Upper lobe of left lung (tissue), 6 donors: ENCODE measurements around the gene SOSTDC1. TPM values are rescaled to one million over a fixed set of nuclear protein-coding genes. Genes with fewer than 3 reads are reported as not detected.

Experiments used
- ATAC-seq, 2 donors: fragments of 200-7000 bp; cut with Tn5 transposase; one replicate each; pipeline ENCODE4 v1.9.1; 2022; ENCODE audit warnings: mild to moderate bottlenecking in 2 of 2, moderate library complexity in 2 of 2; ENCODE audit not compliant: low FRiP score in 2 of 2
- DNase-seq, 2 donors: peaks; one replicate each; pipeline ENCODE4 v3.0.0-alpha.2; 2019 to 2020
- H3K27ac ChIP-seq, 4 donors: fragments of 200-600 bp; sonication (generic); one replicate each; pipeline ENCODE4 v1.5.1; 2016 to 2019
- H3K27me3 ChIP-seq, 4 donors: fragments of 200-600 bp; sonication (generic); one replicate each; pipeline ENCODE4 v1.5.1; 2017 to 2019
- H3K36me3 ChIP-seq, 4 donors: fragments of 200-600 bp; sonication (generic); one replicate each; pipeline ENCODE4 v1.5.1; 2016 to 2019
- H3K4me1 ChIP-seq, 4 donors: fragments of 200-600 bp; sonication (generic); one replicate each; pipeline ENCODE4 v1.5.1; 2018 to 2019
- H3K4me3 ChIP-seq, 4 donors: fragments of 200-600 bp; sonication (generic); one replicate each; pipeline ENCODE4 v1.5.1; 2017 to 2019; ENCODE audit warnings: mild to moderate bottlenecking in 2 of 4, moderate library complexity in 1 of 4
- H3K9me3 ChIP-seq, 4 donors: fragments of 200-600 bp; sonication (generic); one replicate each; pipeline ENCODE4 v1.5.1; 2018 to 2019
- EP300 ChIP-seq, 4 donors: sonication (generic); formaldehyde crosslinking; IDR thresholded peaks; one replicate each; pipeline ENCODE4 v1.5.1; 2017; ENCODE audit warnings: antibody characterized with exemption in 4 of 4, control low read depth in 2 of 4
- POLR2A ChIP-seq, 4 donors: fragments of 450-650 bp; IDR thresholded peaks; one replicate each; pipeline ENCODE4 v1.5.1; 2016 to 2017; ENCODE audit warnings: antibody characterized with exemption in 4 of 4, mild to moderate bottlenecking in 2 of 4
- POLR2AphosphoS5 ChIP-seq, 2 donors: sonication (generic); formaldehyde crosslinking; IDR thresholded peaks; one replicate each; pipeline ENCODE4 v1.5.1; 2017; ENCODE audit warnings: antibody characterized with exemption in 2 of 2
- WGBS, 2 donors: methylation state at CpG; one replicate each; pipeline ENCODE4 v1.1.5; 2017 to 2018; 5-methylcytosine and 5-hydroxymethylcytosine counted together
- total RNA-seq, 6 donors: library from RNA; depleted of rRNA in 4 of 6; stranded (reverse); fragments of >200 nt in 4 of 6; gene quantifications; one replicate each; pipeline versions ENCODE4 v1.1.0 to v1.2.1, GENCODE V29; 2016 to 2021
- TF ChIP-seq, protein P1 (sequence below), 6 experiments: fragments of 450-650 bp in 4 of 6; fragments of 200-600 bp in 2 of 6; sonication (generic) in 2 of 6; IDR thresholded peaks; one replicate each; pipeline ENCODE4 v1.5.1; 2016 to 2019; ENCODE audit warnings: antibody characterized with exemption in 6 of 6
- donor health status: DM: no; HTN: no; CAD: no; lungs with moderate emphysema.
- donor health status: DM: no; HTN: yes; CAD: no; lungs with severe emphysema.

SOSTDC1 gene
- total RNA-seq, 6 donors from 2014 or later = 3.1 to 37.5 (median 9.4) TPM

DNA sequence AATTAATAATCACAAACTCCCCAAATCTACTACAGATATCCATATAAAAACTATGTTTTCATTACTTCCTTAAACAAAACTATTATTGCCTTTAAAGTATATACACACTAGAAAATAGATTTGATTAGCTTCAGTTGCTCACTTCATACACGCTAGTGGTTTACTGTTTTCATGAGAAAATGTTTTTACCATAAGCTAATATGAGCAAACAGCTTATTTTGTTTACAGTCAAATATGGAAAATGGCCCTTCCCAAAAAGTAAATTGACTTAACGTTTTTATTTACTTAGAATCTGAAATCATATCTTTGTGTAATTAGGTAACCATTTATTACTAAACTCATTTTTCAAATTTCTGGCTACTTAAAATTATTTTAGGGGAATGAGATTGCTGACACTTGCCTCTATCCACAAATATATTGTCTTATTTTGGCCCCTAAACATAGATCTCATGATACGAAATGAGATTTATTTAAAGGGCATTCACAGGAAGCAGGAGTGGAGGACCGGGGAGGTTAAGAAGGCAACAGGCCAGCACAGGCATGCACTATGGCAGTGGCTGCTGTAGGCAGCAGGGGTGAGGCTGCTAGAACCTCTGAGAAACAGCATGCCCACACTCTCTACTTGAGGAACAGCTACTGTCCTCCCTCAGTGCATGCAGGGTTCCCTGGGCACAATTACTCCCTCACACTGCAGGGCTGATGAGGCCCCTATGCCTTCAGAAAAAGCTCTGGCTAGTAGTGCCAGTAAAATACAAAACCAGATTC lies 29.6 kb upstream of the SOSTDC1 start:
- Histone ChIP-seq H3K36me3 (no peaks in the 10 kb centered on the region), H3K4me1 (no peaks in the 10 kb centered on the region), H3K9me3 (no peaks in the 10 kb centered on the region), H3K4me3 (no peak overlapping the region), H3K27ac (no peak overlapping the region), H3K27me3 (no peaks in the 10 kb centered on the region)
- no peak for DNase-seq
- TF ChIP-seq, protein P1, sequence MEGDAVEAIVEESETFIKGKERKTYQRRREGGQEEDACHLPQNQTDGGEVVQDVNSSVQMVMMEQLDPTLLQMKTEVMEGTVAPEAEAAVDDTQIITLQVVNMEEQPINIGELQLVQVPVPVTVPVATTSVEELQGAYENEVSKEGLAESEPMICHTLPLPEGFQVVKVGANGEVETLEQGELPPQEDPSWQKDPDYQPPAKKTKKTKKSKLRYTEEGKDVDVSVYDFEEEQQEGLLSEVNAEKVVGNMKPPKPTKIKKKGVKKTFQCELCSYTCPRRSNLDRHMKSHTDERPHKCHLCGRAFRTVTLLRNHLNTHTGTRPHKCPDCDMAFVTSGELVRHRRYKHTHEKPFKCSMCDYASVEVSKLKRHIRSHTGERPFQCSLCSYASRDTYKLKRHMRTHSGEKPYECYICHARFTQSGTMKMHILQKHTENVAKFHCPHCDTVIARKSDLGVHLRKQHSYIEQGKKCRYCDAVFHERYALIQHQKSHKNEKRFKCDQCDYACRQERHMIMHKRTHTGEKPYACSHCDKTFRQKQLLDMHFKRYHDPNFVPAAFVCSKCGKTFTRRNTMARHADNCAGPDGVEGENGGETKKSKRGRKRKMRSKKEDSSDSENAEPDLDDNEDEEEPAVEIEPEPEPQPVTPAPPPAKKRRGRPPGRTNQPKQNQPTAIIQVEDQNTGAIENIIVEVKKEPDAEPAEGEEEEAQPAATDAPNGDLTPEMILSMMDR (IDR thresholded peaks at IDR 0.05) = no peak
- TF ChIP-seq EP300 (IDR thresholded peaks at IDR 0.05) (no peak), POLR2AphosphoS5 (IDR thresholded peaks at IDR 0.05) (no peak), POLR2A (IDR thresholded peaks at IDR 0.05) (no peak)
- ATAC-seq = peak in 1 of 2 donors; percentile 28
- 58 to 60% methylated on average over 4 of the region's 4 CpGs for WGBS, 2 donors

DNA sequence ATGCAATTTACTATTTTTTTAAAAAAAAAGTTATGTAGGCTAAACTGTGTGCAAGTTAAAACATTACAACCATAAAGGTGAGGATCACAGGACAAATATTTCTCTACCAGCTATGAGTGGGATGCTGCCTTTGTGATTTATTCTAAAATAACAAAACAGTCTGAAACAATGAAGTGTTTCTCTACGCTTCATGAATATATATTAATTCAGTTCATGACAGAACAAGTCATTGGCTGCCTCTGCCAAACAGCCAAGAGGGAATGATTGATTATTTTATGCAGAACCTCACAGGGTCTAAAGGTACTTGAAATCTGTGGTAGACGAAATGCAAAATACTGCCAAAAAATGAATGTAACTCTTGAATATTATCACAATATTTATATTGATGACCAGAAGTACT lies 29.0 kb upstream of the SOSTDC1 start:
- Histone ChIP-seq H3K27ac (no peak overlapping the region), H3K9me3 (no peaks in the 10 kb centered on the region), H3K27me3 (no peaks in the 10 kb centered on the region), H3K4me1 (no peaks in the 10 kb centered on the region), H3K4me3 (no peak overlapping the region), H3K36me3 (no peaks in the 10 kb centered on the region)
- ATAC-seq (no peak), DNase-seq (no peak)
- WGBS, 2 donors = 82 to 85% methylated on average over 2 of the region's 2 CpGs
- TF ChIP-seq EP300 (IDR thresholded peaks at IDR 0.05) = no peak

- Histone ChIP-seq H3K36me3 (no peaks in the 10 kb centered on the region), H3K9me3 (no peaks in the 10 kb centered on the region), H3K4me1 (no peaks in the 10 kb centered on the region), H3K27me3 (no peaks in the 10 kb centered on the region), H3K27ac (no peak overlapping the region), H3K4me3 (no peak overlapping the region)
- TF ChIP-seq, protein P1 (IDR thresholded peaks at IDR 0.05) = no peak
- TF ChIP-seq EP300 (IDR thresholded peaks at IDR 0.05) = no peak
- no peak for TF ChIP-seq POLR2AphosphoS5 (IDR thresholded peaks at IDR 0.05)
- TF ChIP-seq POLR2A (IDR thresholded peaks at IDR 0.05) = no peak
- 91 to 98% methylated on average over 2 of the region's 2 CpGs for WGBS, 2 donors
- no peak for ATAC-seq
- DNase-seq = no peak
These were observed 27.7 kb upstream of the SOSTDC1 start for GRCh38 chr7:16493266-16493665.

GRCh38 chr7:16492513-16493062 lies 27.1 kb upstream of the SOSTDC1 start:
- Histone ChIP-seq H3K27me3 (no peaks in the 10 kb centered on the region), H3K9me3 (no peaks in the 10 kb centered on the region), H3K36me3 (no peaks in the 10 kb centered on the region), H3K27ac (no peak overlapping the region), H3K4me3 (no peak overlapping the region), H3K4me1 (no peaks in the 10 kb centered on the region)
- no peak for ATAC-seq
- WGBS, 2 donors = 45 to 50% methylated on average over 3 of the region's 3 CpGs
- TF ChIP-seq EP300 (IDR thresholded peaks at IDR 0.05) (no peak), POLR2A (IDR thresholded peaks at IDR 0.05) (no peak), POLR2AphosphoS5 (IDR thresholded peaks at IDR 0.05) (no peak)
- TF ChIP-seq, protein P1 (IDR thresholded peaks at IDR 0.05) = no peak
- DNase-seq = no peak

- WGBS, 2 donors = 89 to 91% methylated on average over 2 of the region's 2 CpGs
- Histone ChIP-seq H3K9me3 (no peaks in the 10 kb centered on the region), H3K36me3 (no peaks in the 10 kb centered on the region), H3K27me3 (no peaks in the 10 kb centered on the region), H3K4me3 (no peak overlapping the region), H3K4me1 (no peaks in the 10 kb centered on the region), H3K27ac (no peak overlapping the region)
- ATAC-seq (no peak), DNase-seq (no peak)
- TF ChIP-seq POLR2A (IDR thresholded peaks at IDR 0.05) (no peak), POLR2AphosphoS5 (IDR thresholded peaks at IDR 0.05) (no peak), EP300 (IDR thresholded peaks at IDR 0.05) (no peak)
- TF ChIP-seq, protein P1 (IDR thresholded peaks at IDR 0.05) = no peak
These were observed 25.6 kb upstream of the SOSTDC1 start for GRCh38 chr7:16491148-16491547.
